Parietal lobe (tissue), 2 donors: ENCODE measurements around the gene HOOK2. TPM values are rescaled to one million over a fixed set of nuclear protein-coding genes. Genes with fewer than 3 reads are reported as not detected.

Experiments used
- small RNA-seq: library from RNA; depleted of rRNA; stranded (forward); fragments of <200 nt; gene quantifications from one replicate; pipeline ENCODE3, GENCODE V24; 2014; ENCODE audit warnings: low replicate concordance
- total RNA-seq: library from RNA; depleted of rRNA; stranded (reverse); fragments of >200 nt; gene quantifications from one replicate; pipeline ENCODE4 v1.2.3, GENCODE V29; 2014

HOOK2 gene, protein sequence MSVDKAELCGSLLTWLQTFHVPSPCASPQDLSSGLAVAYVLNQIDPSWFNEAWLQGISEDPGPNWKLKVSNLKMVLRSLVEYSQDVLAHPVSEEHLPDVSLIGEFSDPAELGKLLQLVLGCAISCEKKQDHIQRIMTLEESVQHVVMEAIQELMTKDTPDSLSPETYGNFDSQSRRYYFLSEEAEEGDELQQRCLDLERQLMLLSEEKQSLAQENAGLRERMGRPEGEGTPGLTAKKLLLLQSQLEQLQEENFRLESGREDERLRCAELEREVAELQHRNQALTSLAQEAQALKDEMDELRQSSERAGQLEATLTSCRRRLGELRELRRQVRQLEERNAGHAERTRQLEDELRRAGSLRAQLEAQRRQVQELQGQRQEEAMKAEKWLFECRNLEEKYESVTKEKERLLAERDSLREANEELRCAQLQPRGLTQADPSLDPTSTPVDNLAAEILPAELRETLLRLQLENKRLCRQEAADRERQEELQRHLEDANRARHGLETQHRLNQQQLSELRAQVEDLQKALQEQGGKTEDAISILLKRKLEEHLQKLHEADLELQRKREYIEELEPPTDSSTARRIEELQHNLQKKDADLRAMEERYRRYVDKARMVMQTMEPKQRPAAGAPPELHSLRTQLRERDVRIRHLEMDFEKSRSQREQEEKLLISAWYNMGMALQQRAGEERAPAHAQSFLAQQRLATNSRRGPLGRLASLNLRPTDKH
- 35.4 TPM for total RNA-seq

GRCh38 chr19:12774588-12775555, at the start of gene HOOK2:
TSS of gene HOOK2 (minus strand) at chr19:12775552. CDS start at chr19:12775449, 103 bp downstream.

GRCh38 chr19:12806242-12807081, 31.1 kb upstream of the HOOK2 start, which contains the start of gene RNASEH2A:
TSS of gene RNASEH2A (plus strand) at chr19:12806584. CDS start at chr19:12806674, 90 bp downstream.

GRCh38 chr19:12801466-12802266, 26.3 kb upstream of the HOOK2 start, which contains the start of the genes PRDX2 and THSD8:
TSS of gene PRDX2 (minus strand) at chr19:12801800. CDS start at chr19:12801261, 539 bp downstream.
TSS of gene THSD8 (plus strand) at chr19:12802069. CDS start at chr19:12802072, 3 bp downstream.

GRCh38 chr19:12791345-12792050, 16.1 kb upstream of the HOOK2 start, which contains the start of gene JUNB:
TSS of gene JUNB (plus strand) at chr19:12791486. CDS start at chr19:12791772, 286 bp downstream.

GRCh38 chr19:12751635-12752034, 23.7 kb downstream of the HOOK2 start, which contains the start of gene BEST2:
TSS of gene BEST2 (plus strand) at chr19:12751791. CDS start at chr19:12752593, 802 bp downstream.

DNA sequence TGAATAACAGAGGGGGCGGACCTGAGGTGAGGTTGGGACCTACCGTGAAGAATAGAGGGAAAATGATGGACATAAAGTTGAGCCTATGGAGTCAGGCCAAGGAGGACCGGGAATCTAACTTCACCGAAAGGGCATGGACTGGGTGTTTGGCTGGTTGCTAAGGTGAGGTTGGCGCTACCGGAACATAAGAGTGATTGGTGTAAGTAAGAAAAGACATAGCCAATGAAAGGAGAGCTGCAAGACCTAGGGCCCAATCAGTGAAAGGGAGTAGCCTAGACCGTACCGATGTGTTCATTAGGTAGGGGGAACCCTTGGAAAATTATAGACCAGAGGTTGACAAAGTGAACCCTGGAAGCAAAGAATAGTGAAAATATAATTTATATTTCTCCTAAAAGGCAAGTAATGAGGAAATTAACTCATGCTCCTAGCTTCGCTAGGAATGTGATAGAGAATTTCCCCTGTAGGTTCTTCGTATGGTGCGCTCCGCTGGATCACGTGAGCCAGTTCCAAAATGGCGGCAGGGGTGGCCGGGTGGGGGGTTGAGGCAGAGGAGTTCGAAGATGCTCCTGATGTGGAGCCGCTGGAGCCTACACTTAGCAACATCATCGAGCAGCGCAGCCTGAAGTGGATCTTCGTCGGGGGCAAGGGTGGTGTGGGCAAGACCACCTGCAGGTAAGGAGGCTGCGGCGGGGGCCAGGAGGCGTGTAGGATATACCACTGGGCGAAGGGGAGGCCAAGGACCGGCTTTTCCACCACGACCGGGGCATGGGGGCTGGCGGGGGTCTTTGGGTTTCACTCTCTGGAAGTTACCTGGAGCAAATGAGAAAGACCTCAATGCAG, 38.1 kb downstream of the HOOK2 start, which contains the start of gene GET3:
Gene GET3, plus strand, starts transcription at position 503 of the 840 bp plus-strand sequence. Its CDS starts 9 bp downstream, at position 512.

DNA sequence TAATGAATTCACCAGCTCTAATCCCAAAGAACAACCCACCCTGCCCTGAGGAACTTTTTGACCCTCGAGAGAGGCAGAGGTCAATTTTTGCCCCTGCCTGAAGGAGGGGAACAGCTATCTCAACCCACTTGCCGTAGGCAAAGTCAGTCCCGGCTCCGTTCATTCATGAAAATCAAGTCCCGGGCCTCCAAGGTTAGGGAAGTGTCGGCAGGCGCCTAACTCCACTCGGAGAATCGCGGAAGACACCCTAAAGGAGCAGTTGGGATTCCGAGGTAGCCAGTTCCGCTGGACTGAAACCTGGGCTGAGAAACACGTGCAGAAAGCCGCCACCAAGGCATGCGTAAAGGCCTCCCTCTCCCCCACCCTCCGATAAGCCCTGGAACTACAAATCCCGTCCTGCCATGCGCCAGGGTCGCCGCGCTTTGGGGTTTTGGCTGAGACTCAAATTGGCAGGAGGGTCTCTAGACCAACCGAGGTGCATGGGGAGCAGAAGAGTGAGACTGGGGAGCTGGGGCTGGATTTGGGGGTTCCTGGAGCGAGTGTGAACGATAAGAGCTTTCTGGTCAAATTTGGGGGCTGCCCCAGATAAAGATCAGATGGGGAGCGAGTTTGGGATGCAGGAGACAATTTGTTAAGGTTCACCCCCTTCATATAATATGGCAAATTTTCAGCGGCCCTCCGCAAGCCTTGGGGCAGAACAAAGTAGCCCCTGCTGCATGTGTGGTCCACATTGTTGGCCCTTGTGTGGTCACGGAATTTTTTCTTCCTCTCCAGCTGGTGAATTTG, 51.5 kb downstream of the HOOK2 start, which contains the start of gene TNPO2:
Gene TNPO2, minus strand, starts transcription at position 292 of the 786 bp plus-strand sequence. CDS start 2,955 bp downstream, outside the sequence.

Small RNA genes lying within 50 kb of the gene (small RNA-seq; reads per million reads assigned to genes)
- gene MIR5684, result not detected

Other genes starting within 250 kb of the HOOK2 start
- gene ZNF564, start 224.1 kb downstream of the HOOK2 start, total RNA-seq, result 36.9 TPM
- 21.6 TPM for gene ZNF490, start 164.7 kb downstream of the HOOK2 start, total RNA-seq
- gene ZNF791, start 164.6 kb downstream of the HOOK2 start, total RNA-seq, result 29.1 TPM
- gene MAN2B1, start 108.8 kb downstream of the HOOK2 start, total RNA-seq, result 13.8 TPM
- gene WDR83, start 108.7 kb downstream of the HOOK2 start, total RNA-seq, result 14.4 TPM
- gene DHPS, start 93.7 kb downstream of the HOOK2 start, total RNA-seq, result 110 TPM
- not detected for gene GNG14, start 87.6 kb downstream of the HOOK2 start, total RNA-seq
- gene FBXW9, start 78.9 kb downstream of the HOOK2 start, total RNA-seq, result 8.1 TPM
- 90.1 TPM for gene TNPO2, start 51.6 kb downstream of the HOOK2 start, total RNA-seq
- gene TRIR, start 40.9 kb downstream of the HOOK2 start, total RNA-seq, result 157 TPM
- 45.4 TPM for gene GET3, start 38.1 kb downstream of the HOOK2 start, total RNA-seq
- gene BEST2, start 23.8 kb downstream of the HOOK2 start, total RNA-seq, result not detected
- gene JUNB, start 15.9 kb upstream of the HOOK2 start, total RNA-seq, result 10.3 TPM
- gene PRDX2, start 26.2 kb upstream of the HOOK2 start, total RNA-seq, result 189 TPM
- not detected for gene THSD8, start 26.5 kb upstream of the HOOK2 start, total RNA-seq
- gene RNASEH2A, start 31.0 kb upstream of the HOOK2 start, total RNA-seq, result 16.9 TPM
- gene RTBDN, start 59.0 kb upstream of the HOOK2 start, total RNA-seq, result 2.2 TPM
- gene MAST1, start 63.0 kb upstream of the HOOK2 start, total RNA-seq, result 131 TPM
- gene DNASE2, start 105.9 kb upstream of the HOOK2 start, total RNA-seq, result 2.5 TPM
- 0.31 TPM for gene KLF1, start 111.6 kb upstream of the HOOK2 start, total RNA-seq
- gene GCDH, start 115.6 kb upstream of the HOOK2 start, total RNA-seq, result 25.7 TPM
- not detected for gene SYCE2, start 143.7 kb upstream of the HOOK2 start, total RNA-seq
- 55.7 TPM for gene FARSA, start 158.2 kb upstream of the HOOK2 start, total RNA-seq
- 211 TPM for gene CALR, start 163.1 kb upstream of the HOOK2 start, total RNA-seq
- 35.1 TPM for gene RAD23A, start 170.3 kb upstream of the HOOK2 start, total RNA-seq
- gene GADD45GIP1, start 181.7 kb upstream of the HOOK2 start, total RNA-seq, result 15.3 TPM
- not detected for gene DAND5, start 194.0 kb upstream of the HOOK2 start, total RNA-seq
- 235 TPM for gene NFIX, start 219.9 kb upstream of the HOOK2 start, total RNA-seq